Body of pancreas (tissue), 4 donors: Measurements from ENCODE around the gene ATRNL1. TPM values are rescaled to one million over a fixed set of nuclear protein-coding genes. Genes with fewer than 3 reads are reported as not detected.
A peak's percentile ranks its signal among the peaks of the same experiment; 100 is the strongest.
"Not testable (repeated sequence)": the region's sequence is repeated elsewhere in the genome, so short reads cannot be mapped to it uniquely, and the experiment has no call there.

Experiments used
- ATAC-seq: fragments of 150-250 bp; one replicate; pipeline ENCODE4 v1.9.1; 2016
- DNase-seq, 4 donors: peaks; one replicate each; pipeline ENCODE4 v3.0.0-alpha.2; 2019
- H3K27ac ChIP-seq, 4 donors: fragments of 200-600 bp; sonication (generic); 1 replicate in 3 of 4; 2 replicates in 1 of 4; pipeline versions ENCODE4 v1.5.1 to v1.6.1; 2016 to 2019; ENCODE audit warnings: mild to moderate bottlenecking in 1 of 4, mixed read lengths in 1 of 4, moderate library complexity in 1 of 4
- H3K27me3 ChIP-seq, 2 donors: fragments of 200-600 bp; sonication (generic); one replicate each; pipeline ENCODE4 v1.6.0; 2016; ENCODE audit warnings: mild to moderate bottlenecking in 1 of 2
- H3K36me3 ChIP-seq, 2 donors: fragments of 200-600 bp; sonication (generic); replicated peaks in 1 of 2; 2 replicates each; pipeline ENCODE4 v1.5.1; 2016; ENCODE audit warnings: low read depth in 2 of 2; ENCODE audit not compliant: insufficient read depth in 1 of 2
- H3K4me1 ChIP-seq: fragments of 200-600 bp; sonication (generic); one replicate; pipeline ENCODE4 v1.6.0; 2016
- H3K4me3 ChIP-seq, 2 donors: fragments of 200-600 bp; sonication (generic); 1 replicate in 1 of 2; 2 replicates in 1 of 2; pipeline ENCODE4 v1.5.1; 2016 to 2019
- H3K9me3 ChIP-seq, 3 donors: fragments of 200-600 bp; sonication (generic); 1 replicate in 2 of 3; 2 replicates in 1 of 3; pipeline ENCODE4 v1.5.1; 2016
- CTCF ChIP-seq, 7 experiments: fragments of 450-650 bp in 4 of 7; fragments of 200-600 bp in 3 of 7; sonication (generic) in 3 of 7; IDR thresholded peaks; one replicate each; pipeline ENCODE4 v1.5.1; 2016 to 2019; ENCODE audit warnings: antibody characterized with exemption in 7 of 7
- POLR2A ChIP-seq, 3 donors: fragments of 450-650 bp; IDR thresholded peaks; one replicate each; pipeline ENCODE4 v1.6.1; 2016; ENCODE audit warnings: antibody characterized with exemption in 3 of 3, mild to moderate bottlenecking in 2 of 3
- WGBS, 2 donors: methylation state at CpG; one replicate each; pipeline ENCODE4 v1.1.5; 2017; 5-methylcytosine and 5-hydroxymethylcytosine counted together
- intact Hi-C: fragments of 100-400 bp; cut with DNase I; formaldehyde crosslinking; loops from one replicate; pipeline ENCODE4 v1.15.1; 2023
- total RNA-seq, 2 donors: library from RNA; depleted of rRNA; stranded (reverse); fragments of >200 nt; gene quantifications; one replicate each; pipeline ENCODE4 v1.1.0, GENCODE V29; 2016

Gene ATRNL1
- total RNA-seq, 2 donors from 2014 or later = 3.0 to 6.5 TPM

GRCh38 chr10:115167751-115168150 lies 74.6 kb downstream of the ATRNL1 start:
- H3K4me1 ChIP-seq = no peaks in the 10 kb centered on the region
- intact Hi-C loops = no loop called here
- H3K4me3 ChIP-seq = no peak overlapping the region
- no peak overlapping the region for H3K27ac ChIP-seq
- ATAC-seq = no peak
- 82 to 84% methylated on average over 2 of the region's 2 CpGs for WGBS, 2 donors
- no peaks in the 10 kb centered on the region for H3K27me3 ChIP-seq
- DNase-seq = no peak
- no peak for TF ChIP-seq CTCF (IDR thresholded peaks at IDR 0.05)
- TF ChIP-seq POLR2A (IDR thresholded peaks at IDR 0.05) = no peak
- no peaks in the 10 kb centered on the region for H3K9me3 ChIP-seq
- H3K36me3 ChIP-seq = no peaks in the 10 kb centered on the region

GRCh38 chr10:115171392-115171960 lies 78.3 kb downstream of the ATRNL1 start:
- 4 to 8% methylated on average over 1 of the region's 1 CpG for WGBS, 2 donors
- Histone ChIP-seq H3K4me1 (no peaks in the 10 kb centered on the region), H3K27ac (no peak overlapping the region), H3K27me3 (no peaks in the 10 kb centered on the region), H3K9me3 (no peaks in the 10 kb centered on the region), H3K36me3 (no peaks in the 10 kb centered on the region), H3K4me3 (no peak overlapping the region)
- intact Hi-C loops = no loop called here
- ATAC-seq (no peak), DNase-seq (no peak)
- TF ChIP-seq CTCF (IDR thresholded peaks at IDR 0.05) (peak; percentile 17 to 36 (median 29)), POLR2A (IDR thresholded peaks at IDR 0.05) (no peak)

GRCh38 chr10:115173915-115174443 lies 80.8 kb downstream of the ATRNL1 start:
- Histone ChIP-seq H3K4me3 (no peak overlapping the region), H3K4me1 (no peaks in the 10 kb centered on the region), H3K36me3 (no peaks in the 10 kb centered on the region), H3K27me3 (no peaks in the 10 kb centered on the region), H3K9me3 (no peaks in the 10 kb centered on the region), H3K27ac (no peak overlapping the region)
- WGBS, 2 donors = 76 to 78% methylated on average over 3 of the region's 3 CpGs
- ATAC-seq = no peak
- TF ChIP-seq POLR2A (IDR thresholded peaks at IDR 0.05) (no peak), CTCF (IDR thresholded peaks at IDR 0.05) (no peak)
- intact Hi-C loops = no loop called here
- no peak for DNase-seq

GRCh38 chr10:115207276-115207675 lies 114.1 kb downstream of the ATRNL1 start:
- H3K27ac ChIP-seq, ATAC-seq, H3K4me1 ChIP-seq, DNase-seq, H3K27me3 ChIP-seq, H3K36me3 ChIP-seq, intact Hi-C loops, H3K4me3 ChIP-seq, H3K9me3 ChIP-seq: not testable (repeated sequence)
- 79 to 97% methylated on average over 2 of the region's 2 CpGs for WGBS, 2 donors

- intact Hi-C loops = no loop called here
- H3K4me3 ChIP-seq = no peak overlapping the region
- no peak for TF ChIP-seq POLR2A (IDR thresholded peaks at IDR 0.05)
- TF ChIP-seq CTCF (IDR thresholded peaks at IDR 0.05) = no peak
- DNase-seq (no peak), ATAC-seq (no peak)
- 91 to 96% methylated on average over 1 of the region's 1 CpG for WGBS, 2 donors
- no peaks in the 10 kb centered on the region for H3K27me3 ChIP-seq
- H3K4me1 ChIP-seq = no peaks in the 10 kb centered on the region
- no peaks in the 10 kb centered on the region for H3K36me3 ChIP-seq
- no peaks in the 10 kb centered on the region for H3K9me3 ChIP-seq
- H3K27ac ChIP-seq = no peak overlapping the region
Observed at GRCh38 chr10:115209133-115209532, 116.0 kb downstream of the ATRNL1 start.
